ELF-1 (cell line): ENCODE results near the gene PYCR2.
A peak's percentile ranks its signal among the peaks of the same experiment; 100 is the strongest.

Experiments used
- DNase-seq: peaks from one replicate; pipeline ENCODE4 v3.0.0-alpha.2; 2016; ENCODE audit warnings: low read depth, low spot score

The PYCR2 gene

GRCh38 chr1:225921734-225922709, 2.0 kb downstream of the PYCR2 start:
- no peak for DNase-seq

GRCh38 chr1:225919906-225920305, 4.1 kb downstream of the PYCR2 start:
- DNase-seq: no peak

GRCh38 chr1:225918280-225918679, 5.8 kb downstream of the PYCR2 start:
- no peak for DNase-seq

GRCh38 chr1:225917536-225917935, 6.5 kb downstream of the PYCR2 start:
- DNase-seq: no peak

GRCh38 chr1:225917101-225917500, 6.9 kb downstream of the PYCR2 start:
- DNase-seq: no peak

- no peak for DNase-seq
Observed at GRCh38 chr1:225915538-225915991, 8.5 kb downstream of the PYCR2 start.

GRCh38 chr1:225914947-225915346, 9.1 kb downstream of the PYCR2 start:
- DNase-seq: no peak

- DNase-seq: no peak
Observed at GRCh38 chr1:225914391-225914790, 9.7 kb downstream of the PYCR2 start.

GRCh38 chr1:225911191-225912130, 12.6 kb downstream of the PYCR2 start:
- peak; percentile 85 for DNase-seq

- DNase-seq: no peak
Observed at GRCh38 chr1:225909477-225909876, 14.6 kb downstream of the PYCR2 start.

- DNase-seq: no peak
Observed at GRCh38 chr1:225908773-225909172, 15.3 kb downstream of the PYCR2 start.

- DNase-seq: no peak
Observed at GRCh38 chr1:225908013-225908640, 15.9 kb downstream of the PYCR2 start.

GRCh38 chr1:225907341-225907740, 16.7 kb downstream of the PYCR2 start:
- DNase-seq: no peak

- no peak for DNase-seq
Observed at GRCh38 chr1:225906467-225906866, 17.6 kb downstream of the PYCR2 start.

- DNase-seq: no peak
Observed at GRCh38 chr1:225903623-225904022, 20.4 kb downstream of the PYCR2 start.

GRCh38 chr1:225899044-225899925, 24.8 kb downstream of the PYCR2 start:
- DNase-seq: peak; percentile 92

- no peak for DNase-seq
Observed at GRCh38 chr1:225897595-225898514, 26.2 kb downstream of the PYCR2 start.

- DNase-seq: no peak
Observed at GRCh38 chr1:225896937-225897549, 27.0 kb downstream of the PYCR2 start.

- DNase-seq: no peak
Observed at GRCh38 chr1:225896494-225896893, 27.6 kb downstream of the PYCR2 start.
